AG08396 (cell line): ENCODE data around the gene CLSTN2.

Experiments
- DNase-seq: peaks from one replicate; pipeline ENCODE4 v3.0.0; 2012; ENCODE audit warnings: low spot score, mixed read lengths

Gene CLSTN2

DNA sequence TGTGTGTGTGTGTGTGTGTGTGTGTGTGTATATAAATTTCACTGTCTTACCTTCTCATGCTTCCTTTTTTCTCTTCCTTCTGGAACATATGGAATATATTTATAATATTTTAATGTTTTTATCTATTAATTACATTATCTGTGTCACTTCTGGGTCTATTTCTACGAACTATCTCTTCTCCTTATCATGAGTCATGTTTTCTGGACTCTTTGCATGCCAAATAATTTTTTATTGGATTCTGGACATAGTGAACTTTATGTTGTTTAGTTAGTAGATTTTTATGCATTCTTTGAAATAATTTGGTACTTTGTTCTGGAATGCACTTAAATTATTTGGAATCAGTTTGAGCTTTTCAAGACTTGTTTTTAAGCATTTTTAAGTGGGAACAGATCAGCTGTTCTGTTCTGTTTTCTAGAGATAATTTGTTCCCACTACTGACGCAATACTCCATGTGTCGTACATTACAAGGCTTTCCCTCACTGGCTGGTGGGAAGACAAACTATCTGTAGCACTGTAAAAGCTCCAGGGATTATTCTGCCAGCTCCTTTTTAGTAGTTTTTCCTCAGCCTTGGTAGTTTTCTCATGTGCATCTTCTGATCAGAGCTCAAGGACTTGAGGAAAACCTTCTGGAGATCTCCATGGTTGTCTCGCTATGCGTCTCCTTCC, 302.0 kb downstream of the CLSTN2 start:
- DNase-seq, result no peak

- DNase-seq, result no peak
Measured at GRCh38 chr3:140238646-140239314, 303.8 kb downstream of the CLSTN2 start.

DNA sequence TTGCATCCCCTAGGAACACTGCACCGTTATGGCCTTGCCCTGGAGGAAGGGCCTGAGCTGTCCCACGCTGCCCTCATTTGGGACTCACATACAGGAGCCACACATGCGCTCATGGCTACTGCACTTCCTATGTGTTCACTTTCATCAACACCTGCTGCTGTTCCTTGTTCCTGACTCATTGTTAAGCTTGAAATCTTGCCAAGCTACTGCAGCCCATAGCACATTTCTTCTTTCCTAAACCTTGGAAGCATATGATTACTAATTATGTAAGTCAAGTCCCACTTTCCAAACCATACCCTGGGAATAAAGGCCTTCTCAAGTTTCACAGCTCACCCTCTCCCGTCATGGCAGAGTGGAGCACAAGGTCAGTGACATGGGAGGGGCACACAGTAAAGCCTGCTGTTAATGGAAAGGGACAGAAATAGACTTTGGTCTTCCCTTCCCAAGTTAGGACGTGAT, 307.9 kb downstream of the CLSTN2 start:
- no peak for DNase-seq

DNA sequence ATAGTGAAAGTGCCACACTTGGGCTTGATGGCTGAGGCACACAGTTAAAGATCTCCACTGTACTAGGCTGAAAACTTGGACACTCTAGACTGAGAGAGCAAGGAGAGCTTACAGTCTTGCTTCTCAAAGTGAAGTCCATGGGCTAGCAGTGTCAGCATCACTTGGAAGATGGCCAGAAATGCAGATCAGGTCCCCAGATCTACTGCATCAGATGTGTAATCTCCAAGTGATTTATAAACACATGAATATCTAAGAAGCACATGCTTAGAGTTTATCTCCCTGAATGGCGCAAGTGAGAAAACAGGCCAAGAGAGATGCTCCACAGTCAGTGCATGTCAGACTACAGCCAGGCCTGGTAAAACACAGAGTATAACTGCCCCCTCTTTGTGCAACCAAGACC, 308.6 kb downstream of the CLSTN2 start:
- no peak for DNase-seq

DNA sequence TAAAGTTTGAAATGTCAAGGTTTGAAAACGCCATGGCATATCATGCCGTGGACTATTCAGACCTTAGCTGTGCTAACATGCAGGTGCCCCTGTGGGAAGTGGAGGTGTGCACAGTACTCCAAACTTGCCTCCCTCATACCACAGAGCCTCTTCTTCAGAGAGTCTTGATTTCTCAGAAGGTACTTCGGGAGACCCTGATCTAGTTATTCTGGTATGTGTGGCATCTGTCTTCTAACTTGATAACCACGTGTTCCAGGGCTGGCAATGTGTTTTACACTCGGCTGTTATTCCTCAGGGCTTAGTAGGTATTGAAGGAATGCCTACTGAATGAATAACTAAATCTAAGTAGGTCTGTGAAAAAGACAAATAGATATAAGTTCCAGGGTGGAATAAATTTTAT, 309.9 kb downstream of the CLSTN2 start:
- DNase-seq, result no peak

DNA sequence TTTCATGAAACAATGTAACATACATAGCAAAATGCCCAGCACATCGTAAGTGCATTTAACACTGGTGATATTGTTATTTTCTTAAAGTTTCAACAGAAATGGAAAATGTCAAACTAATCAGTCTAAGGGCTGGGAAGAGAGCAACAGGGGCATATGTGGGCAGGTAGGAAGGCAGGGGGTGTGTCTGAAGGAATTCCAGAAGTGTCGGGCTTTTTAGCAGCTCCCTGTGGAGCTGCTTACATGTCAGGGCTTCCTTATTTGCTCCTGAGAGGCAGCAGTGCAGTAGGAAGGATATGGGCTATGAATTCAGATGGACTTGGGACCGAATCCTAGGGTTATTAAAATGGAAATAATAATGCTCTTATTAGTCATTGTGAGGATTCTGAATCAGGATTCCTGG, 311.6 kb downstream of the CLSTN2 start:
- no peak for DNase-seq

- DNase-seq, result no peak
Measured at GRCh38 chr3:140247775-140248174, 312.8 kb downstream of the CLSTN2 start.

DNA sequence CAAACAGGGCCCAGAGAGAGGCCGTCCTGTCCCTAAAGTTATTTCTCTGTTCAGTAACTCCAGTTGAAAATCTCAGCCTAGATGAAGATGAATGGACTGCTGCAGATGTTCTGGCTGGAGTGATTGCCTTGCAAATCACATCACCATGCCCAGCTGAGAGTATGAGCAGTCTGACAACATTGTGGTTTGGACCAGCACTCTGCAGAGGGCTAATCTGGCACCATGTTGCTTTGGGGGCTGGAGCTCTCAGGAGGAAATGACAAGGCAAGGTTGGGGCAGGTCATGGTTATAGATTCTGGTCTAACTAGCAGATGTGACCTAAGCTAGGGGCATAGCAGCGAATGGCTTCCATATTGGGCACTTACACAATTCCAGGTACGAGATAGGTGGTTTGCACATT, 314.2 kb downstream of the CLSTN2 start:
- DNase-seq, result no peak

DNA sequence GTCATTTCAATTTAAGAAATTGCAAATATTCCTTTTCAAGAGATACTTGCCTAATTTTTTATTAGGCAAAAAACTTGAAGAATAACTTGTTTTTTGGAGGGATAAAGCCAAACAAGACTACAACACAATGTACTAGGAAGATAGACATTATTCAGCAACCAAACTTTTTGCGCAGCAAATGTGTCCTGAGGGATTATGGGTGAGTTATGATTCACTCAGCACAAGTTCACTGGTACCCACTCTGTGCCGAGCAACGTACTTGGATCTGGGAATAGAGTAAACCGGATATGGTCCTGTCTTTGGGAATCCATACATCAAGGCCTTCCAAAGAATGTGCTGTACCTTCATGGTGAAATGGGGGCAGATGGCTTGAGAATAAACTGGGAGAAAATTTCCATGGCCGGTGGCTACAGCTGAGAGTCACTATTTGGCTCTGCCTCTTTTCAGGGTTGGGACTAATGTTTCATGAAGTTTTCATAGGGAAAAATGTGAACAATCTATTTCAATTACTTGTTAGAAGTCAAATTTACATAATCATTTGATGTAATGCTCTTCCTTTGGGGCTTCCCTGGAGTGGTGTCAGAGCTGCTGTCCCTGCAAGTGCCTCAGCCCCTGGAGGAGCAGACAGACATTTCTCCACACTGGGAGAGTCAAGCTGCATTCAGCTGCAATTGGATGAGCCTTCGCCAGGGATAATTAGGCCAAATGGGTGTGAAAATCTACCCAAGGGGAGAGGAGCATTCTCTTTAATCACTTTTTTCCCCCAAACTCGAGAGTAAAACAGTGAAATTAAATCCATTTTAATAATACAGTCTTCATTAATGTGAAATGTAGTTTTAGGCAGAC, 315.2 kb downstream of the CLSTN2 start:
- no peak for DNase-seq

GRCh38 chr3:140250945-140251344, 316.0 kb downstream of the CLSTN2 start:
- no peak for DNase-seq

GRCh38 chr3:140251678-140252077, 316.7 kb downstream of the CLSTN2 start:
- no peak for DNase-seq

GRCh38 chr3:140252812-140253656, 318.0 kb downstream of the CLSTN2 start:
- DNase-seq, result no peak

DNA sequence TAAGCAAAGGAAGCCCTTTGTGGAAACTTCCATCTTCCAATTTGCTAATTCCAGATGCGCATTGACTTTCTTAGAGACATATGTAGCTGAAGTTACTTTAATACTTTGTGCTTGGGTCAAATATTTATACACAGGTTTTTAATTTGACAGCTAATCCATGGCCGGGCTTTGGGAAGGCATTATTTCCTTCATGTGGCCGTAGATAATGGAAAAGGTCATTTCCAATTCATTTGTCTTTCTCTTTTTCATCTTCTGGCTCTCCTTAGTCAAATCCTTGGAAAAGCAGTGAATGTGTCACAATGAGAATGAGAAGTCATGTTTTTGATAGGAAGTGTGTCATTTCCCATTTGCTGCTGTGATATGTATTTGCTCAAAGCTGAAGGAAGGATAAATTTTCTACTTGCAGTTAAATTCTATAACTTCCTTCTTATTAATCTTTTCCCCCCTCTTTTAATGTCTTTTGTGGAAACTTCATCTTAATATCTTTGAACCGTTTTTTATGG, 323.3 kb downstream of the CLSTN2 start:
- DNase-seq, result no peak

DNA sequence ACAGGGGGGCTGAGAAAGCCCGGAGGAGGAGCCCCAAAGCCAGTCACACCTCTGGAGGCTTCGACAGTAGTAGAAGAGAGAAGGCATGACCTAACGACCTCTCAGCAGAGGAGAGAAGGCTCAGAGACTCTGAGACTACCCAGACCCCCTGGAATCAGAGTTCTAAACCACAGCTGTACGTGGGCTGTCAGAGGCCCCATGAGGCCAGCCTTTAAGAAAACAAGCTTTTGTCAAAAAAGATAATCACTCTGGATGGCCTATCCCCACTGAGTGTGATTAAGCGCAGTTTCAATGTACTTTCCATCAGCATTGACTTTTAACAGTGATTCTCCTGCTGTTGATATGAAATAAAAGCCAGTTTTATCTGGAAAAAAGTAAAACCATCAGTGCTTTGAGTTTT, 330.3 kb downstream of the CLSTN2 start:
- no peak for DNase-seq

- DNase-seq, result no peak
Measured at GRCh38 chr3:140268103-140268502, 333.1 kb downstream of the CLSTN2 start.

- no peak for DNase-seq
Measured at GRCh38 chr3:140268610-140269009, 333.6 kb downstream of the CLSTN2 start.

DNA sequence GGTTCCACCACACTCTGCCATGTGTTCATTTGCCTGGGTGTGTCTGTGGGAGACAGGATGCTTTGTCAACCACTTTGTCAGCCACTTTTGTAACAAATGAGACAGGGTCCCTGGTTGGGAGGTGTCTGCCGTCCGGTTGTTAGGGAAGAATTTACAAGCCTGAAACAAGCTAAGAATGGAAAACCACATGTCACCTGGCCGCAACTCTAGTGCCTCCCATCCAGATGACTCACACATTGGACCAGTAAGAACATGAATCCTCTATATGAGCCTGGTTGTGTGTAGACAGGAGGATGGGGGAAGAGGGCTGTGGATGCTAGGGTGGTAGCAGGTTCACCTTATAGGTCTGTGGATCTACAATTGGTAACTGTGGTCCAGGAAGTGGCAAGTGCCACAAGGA, 335.3 kb downstream of the CLSTN2 start:
- DNase-seq, result no peak

- DNase-seq, result no peak
Measured at GRCh38 chr3:140273542-140274195, 338.7 kb downstream of the CLSTN2 start.

- DNase-seq, result no peak
Measured at GRCh38 chr3:140274429-140274828, 339.4 kb downstream of the CLSTN2 start.

- DNase-seq, result no peak
Measured at GRCh38 chr3:140276703-140277102, 341.7 kb downstream of the CLSTN2 start.

GRCh38 chr3:140277886-140278285, 342.9 kb downstream of the CLSTN2 start:
- DNase-seq, result no peak
